GM19351 (cell line): ENCODE measurements around the gene CDH23.

Experiments
- ATAC-seq: cut with Tn5 transposase; IDR thresholded peaks from one replicate; pipeline ENCODE4 v1.9.1; 2021; ENCODE audit warnings: mild to moderate bottlenecking, moderate library complexity; ENCODE audit not compliant: unreplicated experiment

CDH23 gene

DNA sequence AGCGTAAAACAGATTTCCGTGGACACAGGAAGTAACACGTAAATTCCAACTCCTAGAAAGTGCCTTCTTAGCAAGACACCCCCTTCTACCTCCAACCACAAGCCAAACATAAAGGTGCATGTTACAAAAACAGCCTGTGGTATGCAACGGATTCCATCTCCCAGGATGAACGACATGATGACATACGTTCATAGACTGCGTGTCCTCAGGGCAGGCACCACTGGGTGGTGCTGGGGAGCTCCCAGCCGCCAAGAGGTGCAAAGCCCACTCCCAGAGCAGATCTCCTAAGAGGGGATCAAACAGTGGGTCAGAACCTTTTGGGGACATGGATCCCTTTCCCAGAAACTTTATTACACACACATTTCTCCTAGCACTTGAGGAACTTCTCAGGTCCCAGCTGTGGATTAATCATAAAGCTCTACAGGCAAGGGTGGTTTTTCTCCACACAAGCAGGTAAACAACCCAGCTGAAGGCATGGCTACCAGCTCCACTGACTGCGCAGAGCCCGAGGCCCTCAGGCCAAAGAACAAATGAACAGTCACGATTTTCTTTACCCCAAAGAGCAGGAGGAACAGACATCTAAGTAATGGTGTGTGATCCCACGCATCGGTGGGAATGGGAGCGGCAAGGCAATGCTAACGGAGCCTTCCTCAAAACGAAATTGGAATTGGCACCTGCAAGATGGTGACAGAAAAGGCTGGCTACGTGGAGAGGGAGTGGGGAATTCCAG is 440.5 kb downstream of the CDH23 start:
- no peak for ATAC-seq

DNA sequence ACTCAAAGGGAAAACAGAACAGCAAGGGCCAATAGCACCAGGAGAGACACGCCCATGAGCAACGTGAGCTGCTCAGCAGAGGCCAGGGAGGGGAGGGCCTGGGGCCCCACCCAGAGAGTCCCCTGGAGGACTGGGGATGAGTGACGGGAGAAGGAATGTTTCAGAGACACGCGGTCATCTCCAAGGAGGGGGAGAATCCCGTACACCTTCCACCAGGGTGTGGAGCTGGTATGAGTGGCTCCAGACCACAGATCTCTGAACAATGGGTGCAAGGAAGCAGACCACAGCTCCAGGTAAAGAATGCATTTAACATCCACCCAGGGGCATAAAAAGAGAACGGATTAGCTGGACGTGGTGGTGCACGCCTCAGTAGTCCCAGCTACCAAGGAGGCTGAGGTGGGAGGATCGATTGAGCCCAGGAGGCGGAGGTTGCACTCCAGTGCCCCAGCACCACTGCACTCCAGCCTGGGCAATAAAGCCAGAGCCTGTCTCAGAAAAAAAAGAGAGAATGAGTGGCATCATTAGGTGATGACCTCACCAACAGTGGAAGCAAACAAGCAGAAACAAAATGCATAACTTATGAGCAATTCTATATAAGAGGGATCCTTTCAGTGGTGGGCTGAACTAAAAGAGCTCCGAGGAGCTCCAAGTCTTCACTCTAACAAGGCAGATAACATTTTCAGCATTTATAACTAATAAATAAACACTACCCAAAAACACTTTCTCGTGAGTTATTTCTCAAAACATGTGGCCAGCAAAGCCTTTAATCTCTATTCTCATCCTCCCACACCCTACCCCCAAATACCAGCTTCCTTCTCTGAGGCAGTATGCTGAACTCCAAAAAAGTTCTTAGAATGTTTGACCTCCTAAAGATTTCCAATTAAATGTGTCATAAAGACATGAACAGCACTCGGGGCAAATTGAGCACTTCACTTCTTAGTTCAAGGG is 441.8 kb downstream of the CDH23 start:
- no peak for ATAC-seq

DNA sequence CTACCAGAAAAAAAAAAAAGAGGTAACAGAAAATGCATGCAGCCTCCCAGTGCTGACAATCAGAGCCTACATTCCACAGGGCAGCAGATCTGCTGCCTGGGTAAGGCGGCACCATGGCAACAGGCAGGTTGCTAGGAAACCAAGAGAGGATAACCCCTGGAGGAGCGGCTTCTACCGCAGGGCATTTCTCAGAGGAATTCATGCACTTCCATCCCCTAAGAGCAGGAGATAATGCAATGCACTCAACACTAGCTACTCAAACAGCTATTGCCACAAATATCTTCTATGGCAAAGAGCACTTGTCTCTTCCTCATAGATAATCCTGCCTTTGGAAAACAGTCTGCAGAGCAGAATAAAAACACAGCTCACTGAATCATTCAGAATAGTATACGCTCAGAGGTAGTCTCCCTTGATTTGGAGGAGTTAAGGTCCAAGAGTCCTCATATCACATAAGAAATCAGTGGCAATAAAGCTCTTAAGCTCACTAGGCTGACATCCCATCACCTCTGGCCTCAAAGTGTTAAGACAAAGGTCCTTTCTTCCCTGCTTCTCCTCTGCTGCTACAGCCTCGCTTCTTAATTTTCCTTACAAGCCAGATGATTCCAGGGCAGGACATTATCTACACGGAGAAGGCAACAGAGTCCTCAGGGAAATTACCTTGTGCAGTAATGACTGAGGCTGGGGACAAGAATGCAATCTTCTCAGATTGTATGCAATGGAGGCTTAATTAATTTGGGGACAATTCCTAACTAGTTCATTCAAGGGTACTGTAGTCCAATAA is 443.6 kb downstream of the CDH23 start:
- no peak for ATAC-seq

DNA sequence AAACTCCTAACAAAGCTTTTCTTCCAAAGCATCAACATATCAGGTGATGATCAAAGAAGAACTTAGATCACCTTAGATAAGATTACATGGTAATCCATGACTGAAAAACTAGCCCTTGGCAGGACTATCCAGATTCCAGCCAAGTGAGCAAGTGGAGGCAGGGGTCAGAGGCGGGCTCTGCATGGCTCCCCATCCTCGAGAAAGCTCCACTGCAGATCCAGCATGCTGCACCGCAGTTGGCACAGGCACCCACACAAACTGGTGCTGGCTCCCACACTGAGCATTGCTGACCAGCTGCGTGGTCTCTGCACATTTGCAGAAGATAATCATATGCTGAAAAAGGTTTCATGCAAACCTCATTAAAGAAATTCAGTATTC is 444.2 kb downstream of the CDH23 start:
- no peak for ATAC-seq

- no peak for ATAC-seq
Measured at GRCh38 chr10:71842422-71842821, 445.7 kb downstream of the CDH23 start.

DNA sequence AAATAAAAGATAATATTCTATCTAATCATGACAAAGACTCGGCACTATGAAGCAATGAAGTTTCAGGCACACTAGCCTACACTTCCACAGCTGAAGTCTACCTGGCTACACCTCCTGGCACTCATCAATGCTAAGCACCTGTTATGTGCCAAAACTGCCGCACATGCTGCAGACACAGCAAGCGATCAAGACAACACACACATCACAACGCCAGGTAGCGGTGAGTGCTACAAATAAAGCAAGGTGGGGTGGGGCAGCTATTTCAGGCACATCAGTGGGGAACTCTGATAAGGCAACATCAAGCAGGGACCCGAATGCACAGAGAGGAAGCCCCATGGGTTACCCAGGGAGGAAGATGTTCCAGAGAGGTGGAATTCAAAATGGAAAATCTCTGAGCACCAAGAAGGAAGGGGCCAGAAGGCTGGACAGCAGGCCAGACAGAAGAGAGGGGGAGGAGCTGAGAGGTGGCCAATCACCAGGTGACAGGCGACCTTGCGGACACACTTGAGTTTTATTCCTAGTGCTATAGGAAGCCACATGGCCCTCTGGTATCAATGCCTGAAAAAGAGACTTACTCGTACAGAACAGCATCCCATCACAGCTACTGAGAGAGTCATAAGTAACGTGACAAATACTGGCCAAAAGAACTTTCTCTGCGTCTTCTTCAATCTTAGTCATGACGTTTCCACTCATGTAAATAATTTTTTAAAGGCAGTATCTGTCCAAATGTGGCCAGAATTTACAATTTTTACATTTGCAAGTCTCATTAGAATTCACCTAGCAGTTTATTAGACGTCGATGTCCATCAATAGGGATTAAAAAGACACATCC is 446.4 kb downstream of the CDH23 start:
- ATAC-seq = no peak

DNA sequence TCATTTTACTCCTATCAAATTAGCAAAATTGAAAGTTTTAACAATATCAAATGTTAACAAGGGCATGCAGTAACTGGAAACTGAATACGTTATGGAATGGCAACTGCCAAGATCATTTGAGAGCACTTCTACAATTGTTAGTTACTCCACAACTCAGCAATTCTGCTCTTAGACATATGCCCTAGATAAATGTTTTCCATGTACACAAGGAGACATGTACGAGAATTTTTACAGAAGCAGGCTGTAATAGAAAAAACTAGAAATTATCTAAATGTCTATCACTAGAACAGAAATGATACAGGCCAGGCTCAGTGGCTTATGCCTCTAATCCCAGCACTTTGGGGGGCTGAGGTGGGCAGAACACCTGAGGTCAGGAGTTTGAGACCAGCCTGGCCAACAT is 447.4 kb downstream of the CDH23 start:
- no peak for ATAC-seq

- ATAC-seq = no peak
Measured at GRCh38 chr10:71844695-71845094, 448.0 kb downstream of the CDH23 start.

DNA sequence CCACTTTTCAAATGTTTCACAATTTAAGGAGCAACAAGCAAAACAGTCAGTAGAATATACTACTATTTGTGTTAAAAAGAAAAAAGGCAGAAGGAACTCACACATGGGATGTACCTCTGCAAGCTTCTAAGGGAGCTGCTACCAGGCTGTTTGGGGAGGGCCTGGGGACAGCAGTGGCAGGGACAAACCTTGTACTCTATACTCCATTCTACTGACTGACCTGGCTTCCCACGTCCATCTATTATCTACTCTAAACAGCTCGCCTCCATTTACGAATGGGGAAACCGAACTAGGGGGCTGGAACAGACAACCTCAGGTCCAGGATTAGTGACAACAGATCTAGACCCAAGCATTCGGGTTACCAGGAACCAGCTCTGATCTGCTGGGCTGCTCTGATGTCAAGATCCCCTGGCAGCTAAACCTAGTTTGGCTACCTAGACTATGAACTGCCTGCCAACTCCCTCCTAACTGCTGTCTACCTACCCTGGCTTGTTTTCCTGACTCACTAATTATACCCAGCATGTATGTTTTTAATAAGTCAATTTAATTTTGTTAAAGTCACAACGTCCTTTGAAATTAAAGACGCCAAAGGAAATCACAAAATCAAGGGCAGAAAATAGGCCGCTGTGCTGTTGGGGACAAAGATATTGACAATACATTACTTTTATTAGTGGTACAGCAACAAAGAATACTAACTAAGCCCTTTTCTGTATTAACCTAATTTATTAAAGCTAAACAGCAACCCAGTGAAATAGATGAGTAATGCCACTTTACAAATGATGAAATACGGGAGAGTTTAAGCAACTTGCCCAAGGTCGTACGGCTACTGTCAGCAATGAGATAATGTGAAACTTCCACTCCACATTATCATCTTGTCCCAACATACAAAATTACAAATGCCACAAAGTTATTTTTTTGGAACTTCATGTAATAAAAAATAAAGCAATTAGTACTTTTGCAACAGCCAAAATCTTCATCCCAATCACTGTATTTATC is 449.0 kb downstream of the CDH23 start:
- no peak for ATAC-seq

GRCh38 chr10:71846816-71847215 is 450.1 kb downstream of the CDH23 start:
- no peak for ATAC-seq

- ATAC-seq = no peak
Measured at GRCh38 chr10:71847418-71847817, 450.7 kb downstream of the CDH23 start.

GRCh38 chr10:71848325-71849275 is 451.9 kb downstream of the CDH23 start:
- no peak for ATAC-seq

- no peak for ATAC-seq
Measured at GRCh38 chr10:71849461-71849908, 452.8 kb downstream of the CDH23 start.

DNA sequence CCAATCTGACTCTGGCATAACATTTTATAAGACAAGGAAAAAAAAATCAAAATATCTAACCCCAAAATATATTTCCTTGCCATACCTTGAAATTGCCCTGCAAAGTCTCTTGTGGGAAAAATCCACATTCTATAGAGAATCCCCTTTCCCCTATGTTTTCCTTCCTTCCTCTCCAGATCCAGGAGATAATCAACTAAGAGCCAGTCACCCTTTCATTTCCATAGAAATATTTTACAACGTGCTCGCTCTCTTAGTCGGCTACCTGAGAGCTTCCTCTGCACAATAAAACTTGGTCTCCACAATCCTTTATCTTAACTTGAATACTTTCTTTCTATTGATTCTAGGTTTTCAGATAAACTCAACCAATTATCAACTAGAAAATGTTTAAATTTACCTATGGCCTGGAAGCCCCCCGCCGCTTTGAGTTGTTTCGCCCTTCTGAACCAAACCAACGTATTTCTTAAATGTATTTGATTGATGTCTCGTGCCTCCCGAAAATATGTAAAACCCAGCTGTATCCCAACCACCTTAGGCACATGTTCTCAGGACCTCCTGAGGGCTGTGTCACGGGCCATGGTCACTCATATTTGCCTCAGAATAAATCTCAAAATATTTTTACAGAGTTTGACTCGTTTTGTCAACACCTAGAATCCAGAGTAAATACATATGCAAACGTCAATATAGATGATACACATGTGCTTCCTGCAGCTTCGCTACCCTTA is 453.5 kb downstream of the CDH23 start:
- no peak for ATAC-seq

DNA sequence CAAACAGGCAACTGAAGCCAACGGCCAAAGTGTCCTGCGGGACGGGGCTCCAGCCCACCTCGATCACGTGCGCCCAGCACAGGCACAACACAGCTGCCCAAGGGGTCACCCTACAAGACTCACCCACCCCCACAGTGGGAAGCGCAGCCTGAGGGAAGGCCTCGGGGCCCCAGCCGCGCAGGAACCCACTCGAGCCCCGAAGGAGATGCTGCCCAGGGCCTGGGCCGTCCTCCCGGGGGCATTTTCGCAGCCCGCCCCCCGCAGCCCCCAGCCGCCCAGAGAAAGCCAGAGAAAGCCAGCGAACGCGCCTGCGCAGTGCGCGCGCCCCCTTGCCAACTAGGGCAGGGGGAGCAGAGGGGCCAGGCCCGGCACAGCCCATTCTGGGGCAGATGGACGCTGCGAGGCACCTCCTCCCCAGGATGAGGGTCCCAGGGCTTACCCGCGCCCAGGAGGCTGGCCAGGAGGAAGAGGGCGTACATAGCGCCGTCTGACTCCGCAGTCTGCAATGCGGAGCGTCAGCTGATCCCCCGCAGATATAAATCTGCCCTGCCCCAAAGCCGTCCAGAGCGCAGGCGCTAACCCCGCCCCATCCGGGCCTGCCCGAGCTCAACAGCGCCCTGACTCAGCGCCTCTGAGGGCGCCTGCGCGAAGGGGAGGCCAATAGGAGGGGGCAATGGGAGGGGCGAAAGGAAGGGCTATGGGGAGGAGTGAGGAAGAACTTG is 454.2 kb downstream of the CDH23 start, which contains the start of gene PSAP:
Gene PSAP (minus strand): TSS at position 509 of the 722 bp plus-strand sequence. CDS start 30 bp downstream, at position 479.
- peak; percentile 94 for ATAC-seq

- ATAC-seq = peak; percentile 14
Measured at GRCh38 chr10:71851465-71852095, 454.9 kb downstream of the CDH23 start.
